Ovary (tissue), 3 donors: Measurements from ENCODE around the gene UNC13B.

Experiments
- CTCF ChIP-seq, 3 donors: fragments of 450-650 bp in 2 of 3; fragments of 200-600 bp in 1 of 3; IDR thresholded peaks; one replicate each; pipeline versions ENCODE4 v1.5.1 to v1.8.0; 2016 to 2022; ENCODE audit warnings: antibody characterized with exemption in 3 of 3, mild to moderate bottlenecking in 1 of 3
- POLR2A ChIP-seq: fragments of 450-650 bp; IDR thresholded peaks from one replicate; pipeline ENCODE4 v1.6.1; 2017; ENCODE audit warnings: antibody characterized with exemption, mild to moderate bottlenecking, moderate library complexity
- donor health status: DM: no; HTN: no; CAD: no.

DNA sequence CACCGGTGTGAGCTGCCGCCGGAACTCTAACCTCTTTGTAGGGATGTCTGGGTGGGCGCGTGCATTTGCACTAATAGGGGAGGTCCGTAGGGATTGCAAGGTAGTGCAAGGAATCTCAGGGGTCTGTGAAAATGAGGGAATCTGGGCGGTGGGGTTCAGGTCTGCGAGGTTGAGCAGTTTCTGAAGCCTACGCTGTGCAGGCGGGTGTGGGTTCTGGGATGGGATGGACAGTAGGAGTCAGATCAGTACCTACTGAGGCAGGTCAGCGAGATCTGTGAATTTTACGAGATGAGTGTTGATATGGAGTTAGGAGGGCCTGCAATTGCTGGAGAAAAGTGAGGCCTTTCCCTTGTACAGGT lies 45.3 kb upstream of the UNC13B start:
- TF ChIP-seq CTCF (IDR thresholded peaks at IDR 0.05) (no peak), POLR2A (no peak)
